Transverse colon (tissue), 4 donors: ENCODE measurements around the gene GCN1. TPM values are rescaled to one million over a fixed set of nuclear protein-coding genes. Genes with fewer than 3 reads are reported as not detected.

Experiments used
- DNase-seq: peaks from one replicate; pipeline ENCODE4 v3.0.0-alpha.2; 2019
- H3K27ac ChIP-seq, 4 donors: fragments of 200-600 bp; sonication (generic); 2 replicates each; pipeline ENCODE4 v1.5.1; 2016 to 2018; ENCODE audit warnings: inconsistent platforms in 4 of 4
- H3K27me3 ChIP-seq: fragments of 200-600 bp; sonication (generic); 2 replicates; pipeline ENCODE4 v1.5.1; 2017; ENCODE audit warnings: inconsistent platforms
- H3K36me3 ChIP-seq, 4 donors: fragments of 200-600 bp; sonication (generic); 2 replicates each; pipeline ENCODE4 v1.5.1; 2017 to 2019; ENCODE audit warnings: inconsistent platforms in 4 of 4
- H3K4me1 ChIP-seq, 4 donors: fragments of 200-600 bp; sonication (generic); 2 replicates each; pipeline ENCODE4 v1.5.1; 2017 to 2020; ENCODE audit warnings: inconsistent platforms in 4 of 4
- H3K4me3 ChIP-seq, 4 donors: fragments of 200-600 bp; sonication (generic); 1 replicate in 1 of 4; 2 replicates in 3 of 4; pipeline versions ENCODE4 v1.5.1 to v1.6.1; 2017 to 2019; ENCODE audit warnings: inconsistent platforms in 4 of 4
- H3K9me3 ChIP-seq, 2 donors: fragments of 200-600 bp; sonication (generic); 2 replicates each; pipeline ENCODE4 v1.5.1; 2017 to 2019; ENCODE audit warnings: inconsistent platforms in 2 of 2
- EP300 ChIP-seq: sonication (generic); formaldehyde crosslinking; IDR thresholded peaks from one replicate; pipeline ENCODE4 v1.6.1; 2017; ENCODE audit warnings: antibody characterized with exemption, low read depth
- POLR2A ChIP-seq: fragments of 450-650 bp; IDR thresholded peaks from one replicate; pipeline ENCODE4 v1.6.1; 2016; ENCODE audit warnings: antibody characterized with exemption, mild to moderate bottlenecking, moderate library complexity
- POLR2AphosphoS5 ChIP-seq, 3 donors: sonication (generic); formaldehyde crosslinking; IDR thresholded peaks; one replicate each; pipeline ENCODE4 v1.6.1; 2016; ENCODE audit warnings: antibody characterized with exemption in 3 of 3
- WGBS, 2 donors: methylation state at CpG; one replicate each; pipeline ENCODE4 v1.1.5; 2018; ENCODE audit warnings: low coverage in 1 of 2; 5-methylcytosine and 5-hydroxymethylcytosine counted together
- in situ Hi-C, 4 donors: fragments of 200-750 bp; cut with MboI; loops; one replicate each; pipeline versions ENCODE4 v1.15.0 to v1.15.1; 2017; ENCODE audit warnings: low sequenced_read_pairs in 3 of 4, low pct_ligation_motif_present in 1 of 4, low pct_unique_long_range_greater_than_20kb in 1 of 4
- intact Hi-C: fragments of 100-400 bp; cut with DNase I; formaldehyde crosslinking; loops from one replicate; pipeline ENCODE4 v1.15.1; 2023; ENCODE audit warnings: low total_unique reads
- total RNA-seq, 4 donors: library from RNA; depleted of rRNA; stranded (reverse); fragments of >200 nt; gene quantifications; one replicate each; pipeline ENCODE4 v1.1.0, GENCODE V29; 2016
- TF ChIP-seq, protein P1 (sequence below), 5 experiments: fragments of 200-600 bp in 3 of 5; fragments of 450-650 bp in 2 of 5; sonication (generic) in 3 of 5; IDR thresholded peaks; 1 replicate in 2 of 5; 2 replicates in 3 of 5; pipeline ENCODE4 v1.5.1; 2016 to 2017; ENCODE audit warnings: antibody characterized with exemption in 5 of 5, inconsistent platforms in 3 of 5, mild to moderate bottlenecking in 2 of 5, moderate library complexity in 1 of 5

GCN1 gene
- total RNA-seq, 4 donors from 2014 or later: 70.0 to 141 (median 107) TPM

DNA sequence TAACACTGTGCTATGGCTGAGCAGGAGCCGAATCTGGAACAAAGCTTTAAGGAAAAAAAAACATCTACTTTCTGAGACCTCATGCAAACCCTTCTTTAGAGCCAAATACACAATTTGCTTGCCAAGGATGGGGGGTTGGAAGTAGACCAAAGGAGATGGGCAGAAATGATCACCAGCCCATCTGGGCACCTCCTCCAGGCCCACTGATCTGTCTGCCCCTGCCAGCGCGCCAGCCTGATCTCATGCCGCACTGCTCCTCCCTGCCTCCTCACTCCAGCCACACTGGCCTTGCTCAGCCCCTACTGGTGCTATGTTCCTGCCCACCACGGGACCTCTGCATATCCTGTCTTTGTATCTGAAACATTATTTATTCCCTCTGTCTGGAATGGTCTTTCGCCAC is 53.2 kb downstream of the GCN1 start:
- Histone ChIP-seq H3K4me1 (no peaks in the 10 kb centered on the region), H3K4me3 (no peak overlapping the region), H3K9me3 (no peaks in the 10 kb centered on the region), H3K36me3 (peaks cover 0 to 90% (median 45%) of the 10 kb centered on the region in 4 donors), H3K27me3 (no peaks in the 10 kb centered on the region), H3K27ac (no peak overlapping the region)
- DNase-seq: no peak
- in situ Hi-C loops: no loop called here
- TF ChIP-seq POLR2AphosphoS5 (IDR thresholded peaks at IDR 0.05) (no peak), EP300 (no peak), POLR2A (no peak)
- TF ChIP-seq, protein P1, sequence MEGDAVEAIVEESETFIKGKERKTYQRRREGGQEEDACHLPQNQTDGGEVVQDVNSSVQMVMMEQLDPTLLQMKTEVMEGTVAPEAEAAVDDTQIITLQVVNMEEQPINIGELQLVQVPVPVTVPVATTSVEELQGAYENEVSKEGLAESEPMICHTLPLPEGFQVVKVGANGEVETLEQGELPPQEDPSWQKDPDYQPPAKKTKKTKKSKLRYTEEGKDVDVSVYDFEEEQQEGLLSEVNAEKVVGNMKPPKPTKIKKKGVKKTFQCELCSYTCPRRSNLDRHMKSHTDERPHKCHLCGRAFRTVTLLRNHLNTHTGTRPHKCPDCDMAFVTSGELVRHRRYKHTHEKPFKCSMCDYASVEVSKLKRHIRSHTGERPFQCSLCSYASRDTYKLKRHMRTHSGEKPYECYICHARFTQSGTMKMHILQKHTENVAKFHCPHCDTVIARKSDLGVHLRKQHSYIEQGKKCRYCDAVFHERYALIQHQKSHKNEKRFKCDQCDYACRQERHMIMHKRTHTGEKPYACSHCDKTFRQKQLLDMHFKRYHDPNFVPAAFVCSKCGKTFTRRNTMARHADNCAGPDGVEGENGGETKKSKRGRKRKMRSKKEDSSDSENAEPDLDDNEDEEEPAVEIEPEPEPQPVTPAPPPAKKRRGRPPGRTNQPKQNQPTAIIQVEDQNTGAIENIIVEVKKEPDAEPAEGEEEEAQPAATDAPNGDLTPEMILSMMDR (IDR thresholded peaks at IDR 0.05): no peak
- intact Hi-C loops: no loop called here
- WGBS, 2 donors: 80 to 94% methylated on average over 2 to 6 of the region's 6 CpGs

DNA sequence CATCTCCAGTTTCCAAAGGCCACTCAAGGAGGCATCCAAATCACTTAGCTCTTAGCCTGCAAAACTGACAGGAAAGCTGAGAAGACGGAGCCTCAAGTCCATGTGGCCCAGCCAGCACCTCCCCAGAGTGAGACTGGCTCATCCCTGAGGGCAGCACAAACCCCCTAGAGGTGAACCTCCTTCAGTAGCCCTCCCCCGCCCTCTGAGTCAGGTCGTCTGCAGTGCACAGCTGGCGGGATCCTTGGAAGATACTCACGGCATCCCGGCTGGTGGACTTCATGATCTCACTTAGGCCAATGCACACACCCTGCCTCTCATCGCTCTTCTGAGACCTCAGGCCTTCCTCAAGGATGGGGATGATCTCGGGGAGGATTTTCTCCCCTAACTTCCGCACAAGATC is 53.9 kb downstream of the GCN1 start:
- in situ Hi-C loops: no loop called here
- H3K9me3 ChIP-seq: no peaks in the 10 kb centered on the region
- no peaks in the 10 kb centered on the region for H3K4me1 ChIP-seq
- no peak for DNase-seq
- H3K27ac ChIP-seq: no peak overlapping the region
- intact Hi-C loops: no loop called here
- no peaks in the 10 kb centered on the region for H3K27me3 ChIP-seq
- TF ChIP-seq EP300 (no peak), POLR2A (no peak), POLR2AphosphoS5 (IDR thresholded peaks at IDR 0.05) (no peak)
- TF ChIP-seq, protein P1 (IDR thresholded peaks at IDR 0.05): no peak
- H3K36me3 ChIP-seq: peaks cover 0 to 95% (median 47%) of the 10 kb centered on the region in 4 donors
- 91% methylated on average over 9 of the region's 9 CpGs; no CpG with 5 or more reads in 1 of the 2 donors for WGBS, 2 donors
- no peak overlapping the region for H3K4me3 ChIP-seq

DNA sequence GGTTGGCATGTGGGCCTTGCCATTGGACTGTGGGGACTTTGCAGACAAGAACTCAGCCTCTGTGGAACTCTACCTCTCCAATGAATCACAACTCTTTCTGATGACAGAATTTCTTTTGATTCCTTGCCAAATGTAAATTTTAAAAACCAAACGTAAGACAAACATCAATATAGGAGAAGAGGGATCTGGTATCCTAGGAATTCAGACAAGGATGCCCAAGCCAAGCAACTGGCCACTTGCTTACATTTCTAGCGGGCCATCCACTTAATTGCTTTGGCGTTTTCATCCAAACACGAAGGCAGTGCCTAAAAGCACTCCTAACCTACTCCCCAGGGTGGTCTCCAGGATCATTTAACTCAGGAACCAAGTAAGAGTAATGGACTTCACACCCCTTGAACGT is 54.6 kb downstream of the GCN1 start:
- in situ Hi-C loops: no loop called here
- no peak overlapping the region for H3K27ac ChIP-seq
- H3K4me3 ChIP-seq: no peak overlapping the region
- peaks cover 0 to 94% (median 45%) of the 10 kb centered on the region in 4 donors for H3K36me3 ChIP-seq
- H3K9me3 ChIP-seq: no peaks in the 10 kb centered on the region
- H3K4me1 ChIP-seq: no peaks in the 10 kb centered on the region
- no peaks in the 10 kb centered on the region for H3K27me3 ChIP-seq
- intact Hi-C loops: no loop called here
- DNase-seq: no peak
- TF ChIP-seq POLR2A (no peak), POLR2AphosphoS5 (IDR thresholded peaks at IDR 0.05) (no peak), EP300 (no peak)
- TF ChIP-seq, protein P1 (IDR thresholded peaks at IDR 0.05): no peak
- 67 to 80% methylated on average over 5 of the region's 5 CpGs for WGBS, 2 donors

DNA sequence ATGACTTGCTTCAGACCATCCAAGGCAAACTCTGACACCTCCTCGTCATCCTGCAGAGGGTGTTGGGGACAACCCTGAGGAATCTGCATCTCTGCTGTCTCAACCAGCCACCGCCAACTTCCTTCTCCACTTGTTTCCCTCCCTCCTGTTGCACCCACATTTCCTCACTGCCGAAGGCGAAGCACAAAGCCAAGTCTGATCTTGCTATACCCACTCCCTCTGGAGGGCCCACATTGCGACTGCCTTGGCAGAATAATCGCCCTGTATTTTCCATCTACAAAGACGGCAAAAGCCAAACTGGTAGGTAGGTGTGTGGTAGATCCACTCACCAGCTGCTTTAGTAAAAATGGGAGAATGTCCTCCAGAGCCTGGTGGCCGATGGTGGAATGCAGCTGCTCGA is 56.1 kb downstream of the GCN1 start:
- Histone ChIP-seq H3K9me3 (no peaks in the 10 kb centered on the region), H3K4me1 (no peaks in the 10 kb centered on the region), H3K27me3 (no peaks in the 10 kb centered on the region), H3K4me3 (no peak overlapping the region), H3K27ac (no peak overlapping the region), H3K36me3 (peaks cover 0 to 95% (median 43%) of the 10 kb centered on the region in 4 donors)
- intact Hi-C loops: no loop called here
- no peak for DNase-seq
- TF ChIP-seq POLR2A: no peak
- no peak for TF ChIP-seq POLR2AphosphoS5 (IDR thresholded peaks at IDR 0.05)
- TF ChIP-seq, protein P1 (IDR thresholded peaks at IDR 0.05): no peak
- TF ChIP-seq EP300: no peak
- 94 to 100% methylated on average over 4 to 9 of the region's 9 CpGs for WGBS, 2 donors
- in situ Hi-C loops: no loop called here
